MM.1S (cell line): ENCODE results near the gene CDC123.

Source experiments
- CTCF ChIP-seq: fragments of 300-600 bp; sonication (generic); IDR thresholded peaks from 2 replicates; pipeline ENCODE4 v1.5.1; 2016; ENCODE audit warnings: antibody characterized with exemption, low read length, mixed read lengths
- EZH2 ChIP-seq: fragments of 300-600 bp; sonication (generic); optimal IDR thresholded peaks from 2 replicates; pipeline ENCODE3; 2017; ENCODE audit warnings: low read depth, mild to moderate bottlenecking, antibody characterized with exemption, low read length, mixed read lengths
- EZH2phosphoT487 ChIP-seq: fragments of 300-600 bp; sonication (generic); IDR thresholded peaks from 2 replicates; pipeline ENCODE4 v1.6.1; 2018; ENCODE audit warnings: antibody characterized with exemption, low read length

DNA sequence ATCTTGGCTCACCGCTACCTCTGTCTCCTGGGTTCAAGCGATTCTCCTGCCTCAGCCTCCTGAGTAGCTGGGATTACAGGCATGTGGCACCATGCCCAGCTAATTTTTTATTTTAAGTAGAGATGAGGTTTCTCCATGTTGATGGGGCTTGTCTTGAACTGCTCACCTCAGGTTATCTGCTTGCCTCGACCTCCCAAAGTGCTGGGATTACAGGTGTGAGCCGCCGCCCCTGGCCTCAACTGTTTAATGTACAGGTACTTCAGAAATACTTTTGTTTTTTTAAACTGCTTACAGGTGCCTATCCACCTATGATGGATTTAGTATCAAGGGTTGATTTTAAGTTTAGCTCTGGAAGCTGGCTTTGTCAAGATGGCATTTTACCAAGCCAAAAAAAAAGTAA, 55.6 kb downstream of the CDC123 start:
- TF ChIP-seq CTCF (no peak), EZH2 (no peak), EZH2phosphoT487 (no peak)
